ENCODE results near the gene KIRREL3. TPM values are rescaled to one million over a fixed set of nuclear protein-coding genes. Genes with fewer than 3 reads are reported as not detected.

Gene KIRREL3
- total RNA-seq, 1 donor from 2014 or later = 0.82 TPM

GRCh38 chr11:126702987-126703386 is 297.6 kb downstream of the KIRREL3 start:
- H3K9me3 Mint-ChIP-seq = no peaks in the 10 kb centered on the region
- no peaks in the 10 kb centered on the region for H3K27me3 Mint-ChIP-seq (ENCODE audit: low read depth)
- peaks cover 58% of the 10 kb centered on the region for H3K4me1 Mint-ChIP-seq
- no peak overlapping the region for H3K4me3 Mint-ChIP-seq
- H3K36me3 Mint-ChIP-seq (ENCODE audit: low read depth) = no peaks in the 10 kb centered on the region
- no peak for DNase-seq (ENCODE audit: low read depth, low spot score)
- TF ChIP-seq CTCF (conservative IDR thresholded peaks at IDR 0.05) = no peak
- H3K27ac Mint-ChIP-seq (ENCODE audit: unreplicated experiment) = peak overlapping the region; percentile 84

GRCh38 chr11:126702165-126702720 is 298.3 kb downstream of the KIRREL3 start:
- H3K27me3 Mint-ChIP-seq (ENCODE audit: low read depth) = no peaks in the 10 kb centered on the region
- peaks cover 57% of the 10 kb centered on the region for H3K4me1 Mint-ChIP-seq
- no peak overlapping the region for H3K4me3 Mint-ChIP-seq
- TF ChIP-seq CTCF (conservative IDR thresholded peaks at IDR 0.05) = no peak
- H3K36me3 Mint-ChIP-seq (ENCODE audit: low read depth) = no peaks in the 10 kb centered on the region
- H3K27ac Mint-ChIP-seq (ENCODE audit: unreplicated experiment) = peak overlapping the region; percentile 52
- no peaks in the 10 kb centered on the region for H3K9me3 Mint-ChIP-seq
- DNase-seq (ENCODE audit: low read depth, low spot score) = no peak

GRCh38 chr11:126701520-126701897 is 299.1 kb downstream of the KIRREL3 start:
- peak overlapping the region; percentile 75 for H3K4me3 Mint-ChIP-seq
- no peak for TF ChIP-seq CTCF (conservative IDR thresholded peaks at IDR 0.05)
- no peaks in the 10 kb centered on the region for H3K36me3 Mint-ChIP-seq (ENCODE audit: low read depth)
- no peaks in the 10 kb centered on the region for H3K9me3 Mint-ChIP-seq
- DNase-seq (ENCODE audit: low read depth, low spot score) = no peak
- peak overlapping the region; percentile 98 for H3K27ac Mint-ChIP-seq (ENCODE audit: unreplicated experiment)
- no peaks in the 10 kb centered on the region for H3K27me3 Mint-ChIP-seq (ENCODE audit: low read depth)
- H3K4me1 Mint-ChIP-seq = peaks cover 60% of the 10 kb centered on the region

GRCh38 chr11:126700768-126701519 is 299.6 kb downstream of the KIRREL3 start:
- Mint-ChIP-seq H3K27me3 (ENCODE audit: low read depth) (no peaks in the 10 kb centered on the region), H3K4me1 (peaks cover 64% of the 10 kb centered on the region), H3K27ac (ENCODE audit: unreplicated experiment) (peak overlapping the region; percentile 98), H3K36me3 (ENCODE audit: low read depth) (no peaks in the 10 kb centered on the region), H3K4me3 (peak overlapping the region; percentile 75), H3K9me3 (no peaks in the 10 kb centered on the region)
- no peak for TF ChIP-seq CTCF (conservative IDR thresholded peaks at IDR 0.05)
- DNase-seq (ENCODE audit: low read depth, low spot score) = no peak

- no peak overlapping the region for H3K4me3 Mint-ChIP-seq
- H3K9me3 Mint-ChIP-seq = no peaks in the 10 kb centered on the region
- H3K27ac Mint-ChIP-seq (ENCODE audit: unreplicated experiment) = peak overlapping the region; percentile 92
- no peaks in the 10 kb centered on the region for H3K27me3 Mint-ChIP-seq (ENCODE audit: low read depth)
- H3K36me3 Mint-ChIP-seq (ENCODE audit: low read depth) = no peaks in the 10 kb centered on the region
- peaks cover 65% of the 10 kb centered on the region for H3K4me1 Mint-ChIP-seq
- DNase-seq (ENCODE audit: low read depth, low spot score) = no peak
- no peak for TF ChIP-seq CTCF (conservative IDR thresholded peaks at IDR 0.05)
Observed at GRCh38 chr11:126698576-126698975, 302.0 kb downstream of the KIRREL3 start.

All from neural crest cell (in vitro differentiated cells).